H1 (cell line): Measurements from ENCODE around the gene STEAP3. TPM values are rescaled to one million over a fixed set of nuclear protein-coding genes. Genes with fewer than 3 reads are reported as not detected.

Source experiments
- CTCF ChIA-PET: fragments of 300-600 bp; sonication (Branson Sonifier 250); formaldehyde crosslinking; loops from one replicate; lab custom pipeline; 2021; ENCODE audit not compliant: partially characterized antibody; lab: Charles Lee
- POLR2A ChIA-PET: fragments of 300-600 bp; sonication (Branson Sonifier 250); formaldehyde crosslinking; loops from one replicate; lab custom pipeline; 2021; ENCODE audit warnings: inconsistent platforms; ENCODE audit not compliant: partially characterized antibody; lab: Charles Lee
- DNase-seq, 2 experiments: peaks; one replicate each; pipeline versions ENCODE4 v3.0.0 to v3.0.0-alpha.2; 2010 to 2022; ENCODE audit warnings: low spot score in 2 of 2, low read depth in 1 of 2, mixed read lengths in 1 of 2
- FAIRE-seq: peaks from 2 replicates; lab custom pipeline; 2011; peaks lifted over from hg19 to GRCh38; lab: Jason Lieb, UNC
- H2AFZ ChIP-seq: 2 replicates; pipeline ENCODE4 v1.8.1; 2012; ENCODE audit warnings: low read length, inconsistent platforms
- H2AK5ac ChIP-seq: 2 replicates; pipeline ENCODE4 v1.6.1; 2013; ENCODE audit warnings: low read depth, low read length
- H2BK120ac ChIP-seq: replicated peaks from 2 replicates; pipeline ENCODE3; 2013; ENCODE audit warnings: low read depth, low read length, inconsistent platforms
- H2BK12ac ChIP-seq: 2 replicates; pipeline ENCODE4 v1.6.1; 2013; ENCODE audit warnings: low read depth, low read length
- H2BK15ac ChIP-seq: 2 replicates; pipeline ENCODE4 v1.6.1; 2013; ENCODE audit warnings: low read length
- H2BK20ac ChIP-seq: 2 replicates; pipeline ENCODE4 v1.6.1; 2013; ENCODE audit warnings: low read length
- H2BK5ac ChIP-seq: 2 replicates; pipeline ENCODE4 v1.6.1; 2013; ENCODE audit warnings: low read depth, low read length
- H3K14ac ChIP-seq: 2 replicates; pipeline ENCODE4 v1.6.1; 2013; ENCODE audit warnings: inconsistent platforms; ENCODE audit not compliant: insufficient read length
- H3K18ac ChIP-seq: 2 replicates; pipeline ENCODE4 v1.6.1; 2013; ENCODE audit warnings: low read length; ENCODE audit errors: extremely low read depth
- H3K23ac ChIP-seq: 2 replicates; pipeline ENCODE4 v1.6.1; 2013; ENCODE audit warnings: inconsistent platforms; ENCODE audit not compliant: insufficient read length
- H3K23me2 ChIP-seq: 2 replicates; pipeline ENCODE4 v1.6.1; 2013; ENCODE audit warnings: low read depth, low read length
- H3K27ac ChIP-seq: 2 replicates; pipeline ENCODE4 v1.6.1; 2011; ENCODE audit warnings: low read depth, low read length, inconsistent platforms
- H3K27me3 ChIP-seq, 4 experiments: replicated peaks in 1 of 4; 1 replicate in 1 of 4; 2 replicates in 3 of 4; pipeline versions ENCODE4 v1.6.1 to v1.8.1; 2011 to 2013; ENCODE audit warnings: low read length in 3 of 4, mild to moderate bottlenecking in 3 of 4, inconsistent platforms in 2 of 4, mixed read lengths in 2 of 4, moderate library complexity in 1 of 4; ENCODE audit not compliant: control insufficient read depth in 3 of 4, insufficient read depth in 3 of 4; ENCODE audit errors: extremely low read depth in 1 of 4
- H3K36me3 ChIP-seq, 4 experiments: 2 replicates each; pipeline versions ENCODE4 v1.6.1 to v1.8.1; 2011 to 2013; ENCODE audit warnings: mild to moderate bottlenecking in 4 of 4, low read length in 3 of 4, moderate library complexity in 2 of 4, control low read depth in 1 of 4, inconsistent platforms in 1 of 4; ENCODE audit not compliant: insufficient read depth in 4 of 4, control insufficient read depth in 2 of 4
- H3K4ac ChIP-seq: replicated peaks from 2 replicates; pipeline ENCODE3; 2013; ENCODE audit warnings: low read length, low read depth, mixed read lengths, inconsistent platforms; ENCODE audit not compliant: insufficient read length
- H3K4me1 ChIP-seq, 4 experiments: replicated peaks in 1 of 4; 1 replicate in 1 of 4; 2 replicates in 3 of 4; pipeline versions ENCODE4 v1.6.1 to v1.8.1; 2011 to 2013; ENCODE audit warnings: low read length in 3 of 4, inconsistent platforms in 2 of 4, mixed read lengths in 1 of 4; ENCODE audit not compliant: insufficient read depth in 4 of 4, control insufficient read depth in 3 of 4
- H3K4me2 ChIP-seq, 2 experiments: 2 replicates each; pipeline versions ENCODE4 v1.6.1 to v1.8.1; 2011 to 2013; ENCODE audit warnings: low read depth in 2 of 2, low read length in 2 of 2, control low read depth in 1 of 2, inconsistent platforms in 1 of 2, mild to moderate bottlenecking in 1 of 2; ENCODE audit not compliant: insufficient read depth in 1 of 2
- H3K4me3 ChIP-seq, 4 experiments: fragments of 200-600, 300-600 bp in 1 of 4; sonication (generic), shearing (Covaris generic), sonication (Bioruptor Twin) in 1 of 4; 2 replicates each; pipeline versions ENCODE4 v1.5.1 to v1.8.1; 2011 to 2016; ENCODE audit warnings: low read length in 4 of 4, low read depth in 3 of 4, control low read depth in 2 of 4, inconsistent platforms in 2 of 4, mild to moderate bottlenecking in 2 of 4, mixed read lengths in 1 of 4, moderate library complexity in 1 of 4; ENCODE audit not compliant: insufficient read depth in 2 of 4; ENCODE audit errors: extremely low read depth in 1 of 4
- H3K56ac ChIP-seq: replicated peaks from 2 replicates; pipeline ENCODE3; 2013; ENCODE audit warnings: low read depth, mild to moderate bottlenecking, mixed read lengths, low read length, inconsistent platforms; ENCODE audit not compliant: insufficient read length
- H3K79me1 ChIP-seq: 2 replicates; pipeline ENCODE4 v1.6.1; 2013; ENCODE audit warnings: low read depth, low read length, control low read depth
- H3K79me2 ChIP-seq, 2 experiments: 2 replicates each; pipeline versions ENCODE4 v1.6.1 to v1.8.1; 2012 to 2013; ENCODE audit warnings: low read length in 2 of 2, mild to moderate bottlenecking in 2 of 2, inconsistent platforms in 1 of 2; ENCODE audit not compliant: insufficient read depth in 2 of 2, control insufficient read depth in 1 of 2
- H3K9ac ChIP-seq, 4 experiments: replicated peaks in 1 of 4; 1 replicate in 1 of 4; 2 replicates in 3 of 4; pipeline versions ENCODE4 v1.6.1 to v1.8.1; 2011 to 2013; ENCODE audit warnings: low read depth in 3 of 4, low read length in 3 of 4, control low read depth in 2 of 4, mild to moderate bottlenecking in 2 of 4, moderate library complexity in 2 of 4, inconsistent platforms in 1 of 4; ENCODE audit errors: extremely low read depth in 1 of 4
- H3K9me3 ChIP-seq, 2 experiments: 2 replicates each; pipeline versions ENCODE4 v1.6.1 to v1.8.1; 2012 to 2013; ENCODE audit warnings: mild to moderate bottlenecking in 2 of 2, moderate library complexity in 2 of 2, control low read depth in 1 of 2, inconsistent platforms in 1 of 2, low read depth in 1 of 2, low read length in 1 of 2, mixed read lengths in 1 of 2; ENCODE audit not compliant: insufficient read depth in 2 of 2
- H4K20me1 ChIP-seq, 2 experiments: replicated peaks in 1 of 2; 2 replicates each; pipeline versions ENCODE3 to v1.8.1; 2011 to 2013; ENCODE audit warnings: inconsistent platforms in 2 of 2, low read length in 2 of 2, mild to moderate bottlenecking in 1 of 2; ENCODE audit not compliant: insufficient read depth in 2 of 2, control insufficient read depth in 1 of 2
- H4K5ac ChIP-seq: 2 replicates; pipeline ENCODE4 v1.6.1; 2013; ENCODE audit warnings: low read length, low read depth, mixed read lengths, inconsistent platforms; ENCODE audit not compliant: insufficient read length
- H4K8ac ChIP-seq: 2 replicates; pipeline ENCODE4 v1.8.0; 2013; ENCODE audit warnings: mild to moderate bottlenecking, moderate library complexity, low read length, inconsistent platforms; ENCODE audit not compliant: insufficient read depth; ENCODE audit errors: extremely low read depth
- H4K91ac ChIP-seq: replicated peaks from 2 replicates; pipeline ENCODE3; 2013; ENCODE audit warnings: low read length, mixed read lengths, inconsistent platforms; ENCODE audit not compliant: insufficient read length
- CBX8 ChIP-seq: fragments of 300-800, 300-1000 bp; sonication (generic); IDR thresholded peaks from 2 replicates; pipeline ENCODE4 v1.7.1; 2016; ENCODE audit warnings: low read depth, low read length, borderline replicate concordance
- CEBPB ChIP-seq: IDR thresholded peaks from 2 replicates; pipeline ENCODE4 v1.6.1; 2012; ENCODE audit warnings: low read depth, low read length
- EGR1 ChIP-seq: IDR thresholded peaks from 2 replicates; pipeline ENCODE4 v1.6.1; 2011; ENCODE audit warnings: low read depth, low read length, borderline replicate concordance
- HDAC6 ChIP-seq: IDR thresholded peaks from one replicate; pipeline ENCODE4 v1.7.1; 2012; ENCODE audit warnings: low read depth, mild to moderate bottlenecking, inconsistent platforms, low read length, moderate library complexity
- NANOG ChIP-seq: IDR thresholded peaks from 2 replicates; pipeline ENCODE4 v1.6.1; 2011; ENCODE audit warnings: low read length, low read depth, mild to moderate bottlenecking, inconsistent platforms; ENCODE audit not compliant: insufficient read depth, poor library complexity, severe bottlenecking
- NRF1 ChIP-seq: IDR thresholded peaks from 2 replicates; pipeline ENCODE4 v1.6.1; 2011; ENCODE audit warnings: mild to moderate bottlenecking, low read depth, low read length, improper control_type of control experiment
- PHF8 ChIP-seq: fragments of 200-600 bp; sonication (generic); conservative IDR thresholded peaks from 2 replicates; pipeline ENCODE4 v1.7.1; 2012; ENCODE audit warnings: low read depth, mild to moderate bottlenecking, inconsistent platforms, low read length, moderate library complexity
- POU5F1 ChIP-seq: IDR thresholded peaks from 2 replicates; pipeline ENCODE4 v1.6.1; 2011; ENCODE audit warnings: low read depth, mild to moderate bottlenecking, low read length, moderate library complexity
- RAD21 ChIP-seq, 2 experiments: IDR thresholded peaks in 1 of 2; conservative IDR thresholded peaks in 1 of 2; 2 replicates each; pipeline ENCODE4 v1.6.1; 2011; ENCODE audit warnings: low read depth in 2 of 2, low read length in 2 of 2, improper control_type of control experiment in 1 of 2, inconsistent platforms in 1 of 2, mild to moderate bottlenecking in 1 of 2, moderate library complexity in 1 of 2
- RBBP5 ChIP-seq: IDR thresholded peaks from 2 replicates; pipeline ENCODE4 v1.7.1; 2012; ENCODE audit warnings: low read depth, mild to moderate bottlenecking, inconsistent platforms, low read length, moderate library complexity, borderline replicate concordance
- RFX5 ChIP-seq: IDR thresholded peaks from 2 replicates; pipeline ENCODE4 v1.6.1; 2011; ENCODE audit warnings: low read depth, low read length, improper control_type of control experiment, borderline replicate concordance
- SRF ChIP-seq: IDR thresholded peaks from 2 replicates; pipeline ENCODE4 v1.6.1; 2011; ENCODE audit warnings: mild to moderate bottlenecking, low read depth, low read length, moderate library complexity
- YY1 ChIP-seq: IDR thresholded peaks from 2 replicates; pipeline ENCODE4 v1.6.1; 2011; ENCODE audit warnings: low read depth, mild to moderate bottlenecking, low read length
- WGBS, 2 experiments: shearing (Covaris generic) in 1 of 2; methylation state at CpG; one replicate each; pipeline versions ENCODE4 v1.1.6 to v1.1.7; 2013 to 2015; ENCODE audit warnings: low lambda C conversion rate in 2 of 2, mixed read lengths in 2 of 2, inconsistent platforms in 1 of 2, low coverage in 1 of 2, missing lambda C conversion rate in 1 of 2; ENCODE audit not compliant: insufficient replicate concordance in 2 of 2, insufficient coverage in 1 of 2, insufficient read length in 1 of 2; ENCODE audit errors: extremely low coverage in 1 of 2, missing lambda C conversion rate in 1 of 2; 5-methylcytosine and 5-hydroxymethylcytosine counted together
- polyA plus RNA-seq, 7 experiments: library from polyadenylated mRNA; depleted of rRNA in 3 of 7; stranded (reverse) in 5 of 7; unstranded in 2 of 7; fragments of >200 nt in 5 of 7; fragments of 200-250 nt in 2 of 7; gene quantifications; 1 replicate in 5 of 7; 2 replicates in 1 of 7; 4 replicates in 1 of 7; pipeline versions ENCODE4 v1.2.1 to v1.2.3, GENCODE V29; 2011 to 2013; ENCODE audit warnings: missing spikeins in 2 of 7, mixed read lengths in 2 of 7
- total RNA-seq: library from RNA; stranded (reverse); fragmentation: NEBNext Ultra II Directional; extraction: Animal tissue kit (Norgen Biotek cat#: 25700); gene quantifications from 2 replicates; pipeline ENCODE4 v1.2.1, GENCODE V29; 2021

The STEAP3 gene
- total and polyA plus RNA-seq, 2 of the 8 experiments (the other 6 are each of a cell fraction or from before 2014, with no cell fraction given): 21.7 to 27.9 TPM

- H3K4me3 ChIP-seq: no peak overlapping the region
- H3K9ac ChIP-seq: no peak overlapping the region
- no peak overlapping the region for H4K5ac ChIP-seq
- H3K9me3 ChIP-seq: no peaks in the 10 kb centered on the region
- no peak overlapping the region for H4K8ac ChIP-seq
- no peak overlapping the region for H2AFZ ChIP-seq
- H3K27me3 ChIP-seq: no peaks in the 10 kb centered on the region
- H3K23me2 ChIP-seq: no peaks in the 10 kb centered on the region
- H2BK12ac ChIP-seq: no peak overlapping the region
- no peak overlapping the region for H2BK120ac ChIP-seq
- H3K27ac ChIP-seq: no peak overlapping the region
- H2BK20ac ChIP-seq: no peak overlapping the region
- no peak overlapping the region for H3K4me2 ChIP-seq
- no peak overlapping the region for H2BK15ac ChIP-seq
- no peak overlapping the region for H4K91ac ChIP-seq
- H3K14ac ChIP-seq: no peak overlapping the region
- no peaks in the 10 kb centered on the region for H3K79me2 ChIP-seq
- H3K4me1 ChIP-seq: peaks cover 0 to 2% (median 0%) of the 10 kb centered on the region in 4 experiments; a peak in 2 of 7 replicates
- ChIA-PET CTCF (interaction anchor here (0.9 to 5.9 kb wide), 7 partner anchors 8 to 51 kb away, joined by 3 to 57 read pairs (median 5); no protein-coding TSS in a partner anchor), POLR2A (interaction anchor here (0.6 kb wide), 1 partner anchor 233 kb away, joined by 3 read pairs; no protein-coding TSS in a partner anchor)
- H3K79me1 ChIP-seq: no peaks in the 10 kb centered on the region
- WGBS, 2 experiments: 90% methylated on average over 7 of the region's 7 CpGs; no CpG with 5 or more reads in 1 of the 2 experiments
- H2BK5ac ChIP-seq: no peak overlapping the region
- no peak overlapping the region for H2AK5ac ChIP-seq
- H4K20me1 ChIP-seq: peaks cover 2 to 9% of the 10 kb centered on the region in 2 experiments
- no peak overlapping the region for H3K18ac ChIP-seq
- H3K36me3 ChIP-seq: peaks cover 0 to 6% (median 2%) of the 10 kb centered on the region in 4 experiments; a peak in 3 of 8 replicates
- H3K56ac ChIP-seq: no peak overlapping the region
- no peak overlapping the region for H3K4ac ChIP-seq
- DNase-seq: no peak
- FAIRE-seq: no peak
- no peak overlapping the region for H3K23ac ChIP-seq
- TF ChIP-seq RAD21 (IDR thresholded peaks at IDR 0.05 in 1 of 2, conservative IDR thresholded peaks at IDR 0.05 in 1 of 2; ENCODE audit: low read depth in 2 of 2, low read length in 2 of 2): no peak
- TF ChIP-seq HDAC6: no peak
- no peak for TF ChIP-seq SRF
- no peak for TF ChIP-seq CBX8
- TF ChIP-seq PHF8: no peak
- no peak for TF ChIP-seq POU5F1
- no peak for TF ChIP-seq YY1
- TF ChIP-seq EGR1: no peak
- no peak for TF ChIP-seq NRF1
- no peak for TF ChIP-seq CEBPB
- no peak for TF ChIP-seq RFX5
- TF ChIP-seq NANOG: no peak
- no peak for TF ChIP-seq RBBP5
Measured at GRCh38 chr2:119248311-119248710, 24.7 kb downstream of the STEAP3 start.
